Fibroblast of skin of left quadriceps (primary cell): ENCODE results near the gene BLOC1S1.

Source experiments
- DNase-seq, 2 experiments: peaks; one replicate each; pipeline ENCODE4 v3.0.0-alpha.2; 2013; ENCODE audit warnings: low read depth in 2 of 2

The BLOC1S1 gene

GRCh38 chr12:55715833-55716581 is at the start of gene BLOC1S1:
Gene BLOC1S1, plus strand, starts transcription at chr12:55716046. Its CDS starts 6 bp downstream, at chr12:55716052.
- DNase-seq = peak; percentile 89 to 93

- no peak for DNase-seq
Observed at GRCh38 chr12:55666508-55666907, 49.3 kb upstream of the BLOC1S1 start.

- no peak for DNase-seq
Observed at GRCh38 chr12:55670276-55670675, 45.6 kb upstream of the BLOC1S1 start.

GRCh38 chr12:55671746-55672145 is 44.1 kb upstream of the BLOC1S1 start:
- no peak for DNase-seq

DNA sequence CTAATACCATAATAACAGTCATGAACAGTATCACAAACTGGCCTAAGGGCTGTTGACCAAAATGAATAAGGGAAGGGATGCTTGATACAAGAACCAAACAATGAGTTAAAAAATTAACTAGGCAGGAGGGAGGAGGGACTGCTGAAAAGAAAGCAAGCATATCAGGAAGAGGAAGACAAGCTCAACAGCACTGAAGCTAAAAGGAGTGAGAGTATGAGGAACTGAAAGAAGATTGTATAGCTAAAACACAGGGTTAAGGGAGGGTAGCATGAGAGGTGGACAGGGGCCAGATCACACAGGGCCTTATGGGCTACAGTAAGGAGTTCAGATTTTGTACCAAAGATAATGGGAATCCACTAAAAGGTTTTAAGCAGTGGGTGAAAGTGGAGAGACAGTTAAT is 42.2 kb upstream of the BLOC1S1 start:
- no peak for DNase-seq

GRCh38 chr12:55675666-55676065 is 40.2 kb upstream of the BLOC1S1 start:
- DNase-seq = no peak

DNA sequence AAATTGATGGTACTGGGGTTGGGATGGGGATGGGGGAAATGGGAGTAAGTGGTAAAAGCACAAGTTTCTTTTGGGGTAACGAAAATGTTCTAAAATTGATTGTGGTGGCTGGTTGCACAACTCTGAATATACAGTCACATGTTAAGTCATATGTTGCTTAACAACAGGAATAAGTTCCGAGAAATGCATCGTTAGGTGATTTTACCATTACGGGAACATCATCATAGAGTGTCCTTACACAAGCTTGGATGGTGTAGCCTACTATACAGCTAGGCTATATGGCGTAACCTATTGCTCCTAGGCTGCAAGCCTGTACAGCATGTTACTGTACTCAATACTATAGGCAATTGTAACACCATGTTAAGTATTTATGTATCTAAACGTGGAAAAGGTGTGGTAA is 39.1 kb upstream of the BLOC1S1 start:
- no peak for DNase-seq

- no peak for DNase-seq
Observed at GRCh38 chr12:55679691-55680090, 36.2 kb upstream of the BLOC1S1 start.

DNA sequence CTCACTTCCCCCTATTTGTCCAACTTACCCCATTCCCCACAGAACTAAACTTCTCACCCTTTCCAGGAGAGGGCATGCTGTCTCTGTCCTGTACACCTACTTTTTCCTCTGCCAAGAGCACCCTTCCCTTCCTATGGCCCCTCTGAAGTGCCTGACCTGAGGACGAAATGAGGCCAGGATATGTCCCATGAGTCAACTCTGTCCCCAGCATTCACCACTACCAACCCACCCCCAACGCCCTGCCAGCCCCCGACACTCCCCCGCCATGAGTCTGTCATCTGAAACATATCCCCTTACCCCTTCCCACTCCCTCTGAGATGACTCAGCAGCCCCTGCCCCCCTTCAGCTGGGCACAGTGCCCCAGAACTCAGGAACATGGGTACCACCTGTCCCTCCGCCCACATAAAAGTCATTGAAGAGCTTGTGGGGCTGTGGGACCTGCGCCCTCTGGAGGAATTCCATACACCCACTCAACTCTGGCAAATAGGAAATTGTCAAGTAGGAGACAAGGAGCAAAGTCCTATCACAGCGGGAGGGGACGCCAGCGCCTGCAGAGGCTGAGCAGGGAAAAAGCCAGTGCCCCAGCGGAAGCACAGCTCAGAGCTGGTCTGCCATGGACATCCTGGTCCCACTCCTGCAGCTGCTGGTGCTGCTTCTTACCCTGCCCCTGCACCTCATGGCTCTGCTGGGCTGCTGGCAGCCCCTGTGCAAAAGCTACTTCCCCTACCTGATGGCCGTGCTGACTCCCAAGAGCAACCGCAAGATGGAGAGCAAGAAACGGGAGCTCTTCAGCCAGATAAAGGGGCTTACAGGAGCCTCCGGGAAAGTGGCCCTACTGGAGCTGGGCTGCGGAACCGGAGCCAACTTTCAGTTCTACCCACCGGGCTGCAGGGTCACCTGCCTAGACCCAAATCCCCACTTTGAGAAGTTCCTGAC is 34.4 kb upstream of the BLOC1S1 start:
- DNase-seq = no peak

GRCh38 chr12:55682087-55682796 is 33.6 kb upstream of the BLOC1S1 start:
- DNase-seq = no peak

DNA sequence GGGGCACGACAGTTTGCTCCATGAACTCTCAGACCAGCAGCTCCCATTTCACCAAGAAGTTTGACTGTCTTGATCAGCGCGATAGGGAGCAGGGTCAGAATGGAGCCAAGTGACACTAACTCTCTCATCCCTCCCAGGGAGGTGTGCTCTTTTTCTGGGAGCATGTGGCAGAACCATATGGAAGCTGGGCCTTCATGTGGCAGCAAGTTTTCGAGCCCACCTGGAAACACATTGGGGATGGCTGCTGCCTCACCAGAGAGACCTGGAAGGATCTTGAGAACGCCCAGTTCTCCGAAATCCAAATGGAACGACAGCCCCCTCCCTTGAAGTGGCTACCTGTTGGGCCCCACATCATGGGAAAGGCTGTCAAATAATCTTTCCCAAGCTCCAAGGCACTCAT is 32.2 kb upstream of the BLOC1S1 start:
- DNase-seq = no peak

- DNase-seq = no peak
Observed at GRCh38 chr12:55684761-55685370, 31.0 kb upstream of the BLOC1S1 start.

- DNase-seq = no peak
Observed at GRCh38 chr12:55685671-55686070, 30.2 kb upstream of the BLOC1S1 start.

- DNase-seq = no peak
Observed at GRCh38 chr12:55686366-55687010, 29.4 kb upstream of the BLOC1S1 start.

GRCh38 chr12:55687746-55688145 is 28.1 kb upstream of the BLOC1S1 start:
- DNase-seq = no peak

DNA sequence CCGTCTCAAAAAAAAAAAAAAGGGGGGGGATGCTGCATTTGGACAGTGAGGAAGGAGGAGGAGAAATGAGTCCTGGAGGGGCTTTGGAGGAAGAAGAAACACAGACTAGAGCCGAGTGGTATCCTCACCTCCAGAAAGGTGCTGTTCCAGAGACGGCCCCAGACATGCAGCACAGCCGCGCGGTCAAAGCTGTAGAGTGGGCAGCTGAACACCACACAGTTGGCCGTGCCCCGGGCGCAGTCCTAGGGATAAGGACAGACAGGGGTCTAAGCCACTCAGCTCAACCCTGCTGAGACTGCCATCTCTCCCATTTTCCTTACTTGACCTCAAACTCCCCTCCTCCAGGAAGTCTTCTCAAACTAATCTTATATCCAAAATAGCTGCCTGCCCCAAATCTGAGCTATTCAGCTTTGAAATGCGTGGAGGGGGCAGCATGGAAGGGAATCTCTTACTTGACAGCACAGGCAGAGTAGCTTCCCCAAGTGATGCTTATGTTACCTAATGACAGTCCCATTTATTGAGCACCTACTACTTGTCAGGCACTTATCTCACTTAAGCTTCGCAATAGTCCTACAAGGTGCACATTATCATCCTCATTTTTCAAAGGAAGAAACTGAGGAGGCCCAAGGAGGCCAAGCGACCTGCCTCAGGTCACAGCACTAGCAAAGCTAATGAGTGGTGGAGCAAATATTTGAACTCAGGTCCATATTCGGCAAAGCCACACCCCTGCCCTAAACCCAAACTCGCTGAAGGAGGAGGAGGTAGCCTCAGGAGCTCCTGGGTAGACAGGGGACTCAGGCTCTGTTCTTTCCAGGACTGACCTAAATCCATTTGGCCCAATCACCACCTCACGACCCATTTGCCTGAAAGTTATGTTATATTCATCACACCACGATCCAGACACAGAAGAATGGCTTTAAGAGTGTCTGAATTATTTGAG is 26.9 kb upstream of the BLOC1S1 start:
- DNase-seq = no peak

DNA sequence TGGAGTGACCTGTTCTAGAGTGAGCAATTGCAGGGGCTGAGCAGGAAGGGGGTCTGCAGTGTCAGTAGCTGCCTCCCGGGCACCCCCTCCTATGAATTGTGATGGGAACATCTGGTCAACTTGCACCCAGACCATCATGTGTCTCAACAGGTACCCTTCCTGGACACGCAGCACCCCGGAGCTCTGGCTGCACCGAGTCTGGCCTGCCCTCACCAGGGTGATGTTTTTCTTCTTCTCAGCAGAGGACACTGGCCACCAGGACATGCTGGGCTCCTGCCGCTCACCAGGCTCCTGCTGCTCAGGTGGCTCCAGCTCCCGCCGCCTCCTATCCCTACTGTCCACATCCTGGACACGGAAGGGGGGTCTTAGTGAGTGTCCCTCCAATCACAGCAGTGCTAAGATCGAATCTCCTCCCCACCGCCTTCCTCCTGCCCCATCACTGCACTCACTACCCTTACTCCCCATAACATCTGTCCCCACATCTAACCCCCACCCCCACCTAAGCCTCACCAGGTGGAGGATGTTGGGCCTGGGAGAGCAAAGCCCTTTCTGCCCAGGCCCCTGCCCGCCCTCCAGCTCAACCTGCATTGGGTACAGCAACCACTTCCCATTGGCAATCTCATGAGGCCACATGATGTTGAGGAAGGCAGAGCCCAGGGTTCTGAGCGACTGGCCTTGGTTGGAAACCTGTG is 23.1 kb upstream of the BLOC1S1 start:
- DNase-seq = no peak

- DNase-seq = no peak
Observed at GRCh38 chr12:55693323-55694187, 22.3 kb upstream of the BLOC1S1 start.

DNA sequence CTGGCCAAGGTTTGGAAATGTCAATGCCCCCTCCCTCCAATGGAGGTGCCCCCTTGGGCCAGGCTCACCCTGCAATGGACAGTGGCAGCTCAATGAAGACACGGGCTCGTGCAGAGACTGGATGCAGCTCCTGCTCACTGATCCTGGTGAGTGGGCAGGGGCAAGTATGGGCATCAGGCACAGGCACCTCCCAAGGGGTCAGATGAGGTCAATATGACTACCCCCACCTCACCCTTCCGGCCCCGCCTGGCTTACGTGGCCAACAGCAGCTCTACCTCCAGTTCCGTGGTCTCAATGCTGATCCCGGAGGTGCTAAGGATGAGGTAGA is 21.7 kb upstream of the BLOC1S1 start:
- DNase-seq = no peak
